Fibroblast of the aortic adventitia (primary cell): ENCODE measurements around the gene PANK3. TPM values are rescaled to one million over a fixed set of nuclear protein-coding genes. Genes with fewer than 3 reads are reported as not detected.

Experiments used
- DNase-seq: peaks from one replicate; pipeline ENCODE4 v3.0.0-alpha.2; 2010; ENCODE audit warnings: low read depth
- H3K4me3 ChIP-seq: 2 replicates; pipeline ENCODE4 v1.5.1; 2011; ENCODE audit warnings: low read depth, mild to moderate bottlenecking, control low read depth, low read length, moderate library complexity
- total RNA-seq: library from RNA; depleted of rRNA; stranded (reverse); fragments of >200 nt; gene quantifications from 2 replicates; pipeline ENCODE4 v1.2.3, GENCODE V29; 2012; ENCODE audit warnings: low replicate concordance
- TF ChIP-seq, protein P1 (sequence below): IDR thresholded peaks from 2 replicates; pipeline ENCODE4 v1.5.1; 2011; ENCODE audit warnings: mild to moderate bottlenecking, low read length, control low read depth, inconsistent platforms; ENCODE audit not compliant: insufficient read depth

The PANK3 gene
- total RNA-seq, 1 donor, result 35.3 TPM

DNA sequence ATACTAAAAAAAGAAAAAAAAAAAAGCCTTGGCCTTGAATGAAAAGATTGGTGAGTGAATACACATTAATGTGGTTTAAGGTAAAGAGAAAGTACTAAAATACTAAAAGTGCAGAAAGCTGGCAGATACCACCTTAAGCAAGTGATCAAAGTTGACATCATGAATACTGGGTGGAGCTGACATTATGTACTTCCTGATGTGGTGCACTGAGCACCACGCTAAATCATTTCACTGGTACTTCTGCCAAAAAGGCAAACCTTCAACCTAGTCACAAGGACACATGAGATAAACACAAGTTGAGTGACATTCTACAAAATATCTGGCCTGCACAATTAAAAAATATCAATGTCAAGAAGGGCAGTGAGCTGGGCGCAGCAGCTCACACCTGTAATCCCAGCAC is 33.8 kb upstream of the PANK3 start:
- no peak for DNase-seq

DNA sequence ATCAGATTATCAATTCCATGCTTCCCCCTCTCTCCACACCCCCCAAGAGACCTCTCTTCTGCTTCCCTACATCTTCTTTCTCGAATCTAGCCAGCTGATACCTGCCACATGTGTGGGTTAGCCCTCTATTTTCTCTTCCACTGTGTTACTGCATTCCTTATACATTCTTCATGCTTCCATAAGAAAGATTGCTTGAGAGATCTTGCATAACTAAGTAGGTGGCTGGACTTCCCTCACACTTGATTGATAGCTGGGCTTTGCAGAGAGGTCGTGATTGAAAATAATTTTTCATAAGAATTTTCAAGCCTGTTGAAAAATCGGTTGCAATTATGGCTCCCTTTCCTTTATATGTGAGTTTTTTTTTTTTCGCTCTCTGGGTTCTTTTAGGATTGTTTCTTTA is 33.0 kb upstream of the PANK3 start:
- TF ChIP-seq, protein P1, sequence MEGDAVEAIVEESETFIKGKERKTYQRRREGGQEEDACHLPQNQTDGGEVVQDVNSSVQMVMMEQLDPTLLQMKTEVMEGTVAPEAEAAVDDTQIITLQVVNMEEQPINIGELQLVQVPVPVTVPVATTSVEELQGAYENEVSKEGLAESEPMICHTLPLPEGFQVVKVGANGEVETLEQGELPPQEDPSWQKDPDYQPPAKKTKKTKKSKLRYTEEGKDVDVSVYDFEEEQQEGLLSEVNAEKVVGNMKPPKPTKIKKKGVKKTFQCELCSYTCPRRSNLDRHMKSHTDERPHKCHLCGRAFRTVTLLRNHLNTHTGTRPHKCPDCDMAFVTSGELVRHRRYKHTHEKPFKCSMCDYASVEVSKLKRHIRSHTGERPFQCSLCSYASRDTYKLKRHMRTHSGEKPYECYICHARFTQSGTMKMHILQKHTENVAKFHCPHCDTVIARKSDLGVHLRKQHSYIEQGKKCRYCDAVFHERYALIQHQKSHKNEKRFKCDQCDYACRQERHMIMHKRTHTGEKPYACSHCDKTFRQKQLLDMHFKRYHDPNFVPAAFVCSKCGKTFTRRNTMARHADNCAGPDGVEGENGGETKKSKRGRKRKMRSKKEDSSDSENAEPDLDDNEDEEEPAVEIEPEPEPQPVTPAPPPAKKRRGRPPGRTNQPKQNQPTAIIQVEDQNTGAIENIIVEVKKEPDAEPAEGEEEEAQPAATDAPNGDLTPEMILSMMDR, result no peak
- no peak for DNase-seq
- no peak overlapping the region for H3K4me3 ChIP-seq

More for the DNA sequence above, 33.8 kb upstream of the PANK3 start:
- TF ChIP-seq, protein P1, result no peak
- no peak overlapping the region for H3K4me3 ChIP-seq

DNA sequence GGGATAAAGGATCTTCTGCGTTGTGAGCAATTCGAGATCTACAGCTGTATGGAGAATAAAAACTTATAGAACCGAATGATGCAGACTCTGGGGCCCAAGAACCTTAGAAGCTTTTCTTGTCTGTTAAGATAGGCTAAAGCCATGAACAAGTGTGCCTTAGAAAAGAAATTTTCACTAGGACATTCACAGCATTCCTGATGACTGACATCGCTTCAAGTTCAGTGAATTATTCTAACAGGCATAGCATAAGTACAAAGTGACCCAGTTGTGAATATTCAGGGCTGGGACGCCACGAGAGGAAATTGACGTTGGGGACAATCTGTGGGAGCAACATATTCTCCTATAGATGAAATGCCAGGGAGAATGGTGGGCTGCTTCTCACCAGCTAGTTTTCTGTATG is 32.0 kb upstream of the PANK3 start:
- H3K4me3 ChIP-seq, result no peak overlapping the region
- TF ChIP-seq, protein P1, result no peak
- DNase-seq, result no peak

DNA sequence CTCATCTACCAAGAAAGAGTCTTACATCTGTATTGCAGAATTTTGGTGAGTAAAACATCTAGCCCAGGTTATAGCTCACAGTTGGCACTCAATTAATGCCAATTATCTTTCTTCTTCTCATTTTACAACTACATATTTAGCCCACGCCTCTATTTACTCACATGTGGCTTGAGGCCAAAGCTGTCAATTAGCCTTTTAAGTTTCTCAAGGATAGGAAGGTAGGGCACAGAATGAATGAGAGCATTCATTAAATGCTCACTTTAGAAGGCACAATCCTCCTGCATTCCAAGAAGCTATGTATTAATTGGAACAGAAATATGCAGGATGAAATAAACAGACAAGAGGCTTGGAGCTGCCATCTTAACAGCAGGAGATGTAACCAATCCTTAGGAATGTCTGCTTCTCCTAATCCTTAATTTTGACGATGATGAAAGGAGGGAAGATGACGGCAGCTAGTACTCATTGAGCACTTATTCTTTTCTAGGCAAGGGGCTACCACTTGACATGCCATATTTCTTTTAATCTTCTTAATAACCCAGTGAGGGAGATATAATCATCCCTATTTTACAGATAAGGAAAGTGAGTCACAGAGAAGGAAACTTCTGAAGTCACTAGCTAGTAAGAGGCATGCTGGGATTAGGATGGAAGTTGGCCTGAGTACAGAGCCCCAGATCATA is 30.8 kb upstream of the PANK3 start:
- TF ChIP-seq, protein P1, result no peak
- no peak overlapping the region for H3K4me3 ChIP-seq
- no peak for DNase-seq

DNA sequence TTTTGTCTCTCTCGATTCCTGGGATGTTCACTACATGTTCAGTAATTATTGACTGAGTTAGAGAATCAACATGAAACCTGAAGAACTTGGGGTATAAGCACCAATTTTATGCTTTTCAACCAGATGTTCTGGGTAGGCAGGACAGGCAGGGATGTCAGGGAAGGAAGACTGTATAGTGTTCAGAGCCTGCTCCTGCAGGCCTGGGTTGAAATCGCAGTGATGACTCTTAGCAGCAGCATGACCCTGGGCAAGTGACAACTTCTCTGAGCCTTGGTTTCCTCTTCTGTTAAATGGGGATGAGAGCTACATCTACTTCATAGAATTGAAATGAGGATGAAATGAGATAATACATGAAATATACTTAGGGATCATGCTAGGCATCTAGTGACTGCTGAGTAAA is 29.7 kb upstream of the PANK3 start:
- TF ChIP-seq, protein P1, result peak; percentile 12
- DNase-seq, result no peak
- no peak overlapping the region for H3K4me3 ChIP-seq

DNA sequence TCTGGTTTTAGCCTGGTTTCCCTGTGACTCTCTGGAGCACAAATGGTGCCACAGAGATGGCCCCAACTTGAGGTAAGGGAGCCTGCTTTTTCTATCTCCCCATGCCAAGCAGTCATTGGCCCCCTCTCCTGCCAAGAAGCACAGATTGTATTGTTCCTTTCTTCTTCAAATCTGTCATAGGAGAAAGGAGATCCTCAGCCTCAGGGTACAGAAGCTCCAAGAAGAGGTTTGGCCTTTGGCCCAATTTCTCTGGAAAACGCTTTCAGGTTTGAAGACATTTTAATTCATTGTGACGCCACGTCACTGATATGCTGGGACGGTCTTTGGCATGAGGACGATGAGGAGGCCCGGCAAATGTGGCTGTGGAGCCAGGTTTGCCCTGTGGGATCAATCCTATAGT is 29.2 kb upstream of the PANK3 start:
- DNase-seq, result no peak
- no peak overlapping the region for H3K4me3 ChIP-seq
- TF ChIP-seq, protein P1, result no peak

DNA sequence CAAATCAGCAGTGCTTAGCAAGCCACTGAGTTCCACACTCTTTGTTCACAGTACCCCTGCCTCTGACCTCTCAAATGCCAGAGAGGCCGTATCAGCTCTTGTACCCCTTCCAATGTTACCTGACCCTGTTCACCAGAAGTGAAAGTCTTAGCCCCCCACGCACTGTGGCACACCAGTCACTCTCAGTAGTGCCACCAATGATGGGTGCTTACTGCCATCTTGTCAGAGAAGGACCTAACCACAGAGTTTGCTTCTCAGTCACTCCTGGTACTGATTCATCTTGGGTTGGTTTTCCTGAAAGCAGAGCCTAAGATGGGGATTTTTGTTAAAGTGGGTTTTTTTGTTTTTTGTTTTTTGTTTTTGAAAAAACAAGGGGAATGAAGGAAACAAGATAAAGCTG is 28.8 kb upstream of the PANK3 start:
- TF ChIP-seq, protein P1, result no peak
- no peak overlapping the region for H3K4me3 ChIP-seq

More for the DNA sequence above, 28.8 kb upstream of the PANK3 start:
- no peak for DNase-seq
